HepG2 (cell line): ENCODE measurements around the gene NUDT6. TPM values are rescaled to one million over a fixed set of nuclear protein-coding genes. Genes with fewer than 3 reads are reported as not detected.

Experiments
- ATAC-seq: fragments of 200-7000 bp; cut with Tn5 transposase; 3 replicates; pipeline ENCODE4 v1.9.1; 2020; ENCODE audit warnings: mild to moderate bottlenecking, moderate library complexity
- BruUV-seq: library from RNA; stranded (reverse); fragments of 400-500 nt; replicated peaks from 2 replicates; lab custom pipeline; 2021; lab: Mats Ljungman, UMichigan
- CTCF ChIA-PET: fragments of 300-600 bp; formaldehyde crosslinking; extraction: SDS; loops from one replicate; lab custom pipeline; 2021; ENCODE audit warnings: low total read pairs, inconsistent platforms, low intra/inter-chr PET ratio; lab: Yijun Ruan, JAX
- POLR2A ChIA-PET: fragments of 350-600 bp; sonication (Branson Sonifier 250); formaldehyde crosslinking; loops from one replicate; lab custom pipeline; 2020; ENCODE audit warnings: antibody characterized with exemption, inconsistent platforms; lab: Yijun Ruan, JAX
- DNase-seq: peaks from one replicate; pipeline ENCODE4 v3.0.0-alpha.2; 2015; ENCODE audit warnings: low spot score
- FAIRE-seq: peaks from 3 replicates; lab custom pipeline; 2011; peaks lifted over from hg19 to GRCh38; lab: Jason Lieb, UNC
- H2AFZ ChIP-seq: one replicate; pipeline ENCODE4 v1.6.1; 2011; ENCODE audit warnings: low read length, inconsistent platforms
- H3K27ac ChIP-seq: fragments of 300-600 bp; 3 replicates; pipeline ENCODE4 v1.8.0; 2011; ENCODE audit warnings: mixed run types, mild to moderate bottlenecking, mixed read lengths, low read length, inconsistent platforms; ENCODE audit not compliant: insufficient read depth; ENCODE audit errors: extremely low read length
- H3K27me3 ChIP-seq, 2 experiments: fragments of 200-600 bp in 1 of 2; 2 replicates in 1 of 2; 3 replicates in 1 of 2; pipeline versions ENCODE4 v1.6.0 to v1.8.0; 2011; ENCODE audit warnings: low read length in 2 of 2, mild to moderate bottlenecking in 2 of 2, moderate library complexity in 2 of 2, inconsistent platforms in 1 of 2; ENCODE audit not compliant: insufficient read depth in 2 of 2, control insufficient read depth in 1 of 2
- H3K36me3 ChIP-seq, 2 experiments: fragments of 200-600 bp in 1 of 2; replicated peaks in 1 of 2; 2 replicates in 1 of 2; 3 replicates in 1 of 2; pipeline versions ENCODE4 v1.5.1 to v1.8.0; 2011; ENCODE audit warnings: low read length in 2 of 2, inconsistent platforms in 1 of 2; ENCODE audit not compliant: insufficient read depth in 2 of 2, control insufficient read depth in 1 of 2
- H3K4me1 ChIP-seq: 2 replicates; pipeline ENCODE4 v1.5.1; 2012; ENCODE audit warnings: low read length, inconsistent platforms; ENCODE audit not compliant: insufficient read depth
- H3K4me2 ChIP-seq: 2 replicates; pipeline ENCODE4 v1.6.0; 2011; ENCODE audit warnings: low read depth, low read length, inconsistent platforms
- H3K4me3 ChIP-seq, 3 experiments: fragments of 200-600 bp in 1 of 3; sonication (generic), shearing (Covaris generic) in 1 of 3; replicated peaks in 1 of 3; 2 replicates each; pipeline ENCODE4 v1.5.1; 2011 to 2016; ENCODE audit warnings: low read length in 3 of 3, inconsistent platforms in 2 of 3, low read depth in 2 of 3, mild to moderate bottlenecking in 2 of 3, control low read depth in 1 of 3, mixed read lengths in 1 of 3; ENCODE audit not compliant: insufficient read depth in 1 of 3
- H3K79me2 ChIP-seq: one replicate; pipeline ENCODE4 v1.6.1; 2011; ENCODE audit warnings: low read length, inconsistent platforms; ENCODE audit not compliant: insufficient read depth
- H3K9ac ChIP-seq: 2 replicates; pipeline ENCODE4 v1.6.0; 2011; ENCODE audit warnings: mild to moderate bottlenecking, low read depth, low read length, inconsistent platforms; ENCODE audit not compliant: insufficient read depth
- H3K9me3 ChIP-seq: 2 replicates; pipeline ENCODE4 v1.5.1; 2012; ENCODE audit warnings: mild to moderate bottlenecking, low read length
- H4K20me1 ChIP-seq: 2 replicates; pipeline ENCODE4 v1.6.0; 2011; ENCODE audit warnings: inconsistent platforms, mild to moderate bottlenecking, low read length, moderate library complexity; ENCODE audit not compliant: insufficient read depth
- BRF2 ChIP-seq: sonication (generic); formaldehyde crosslinking; IDR thresholded peaks from 2 replicates; pipeline ENCODE4 v1.8.1; 2022; ENCODE audit warnings: mild to moderate bottlenecking, missing genetic modification reagents
- CHCHD3 ChIP-seq: sonication (generic); formaldehyde crosslinking; IDR thresholded peaks from 2 replicates; pipeline ENCODE4 v1.8.0; 2022; ENCODE audit warnings: mild to moderate bottlenecking, missing genetic modification reagents, moderate library complexity
- DR1 ChIP-seq: sonication (generic); formaldehyde crosslinking; IDR thresholded peaks from 2 replicates; pipeline ENCODE4 v1.8.0; 2021; ENCODE audit warnings: mild to moderate bottlenecking, missing genetic modification reagents, inconsistent platforms
- DRAP1 ChIP-seq: IDR thresholded peaks from 2 replicates; pipeline ENCODE4 v1.6.1; 2016; ENCODE audit warnings: missing genetic modification reagents, missing compliant biosample characterization
- E2F2 ChIP-seq: sonication (generic); formaldehyde crosslinking; IDR thresholded peaks from 2 replicates; pipeline ENCODE4 v1.4.0; 2020; ENCODE audit warnings: missing genetic modification reagents, borderline replicate concordance
- NFE2L1 ChIP-seq: sonication (generic); formaldehyde crosslinking; IDR thresholded peaks from 2 replicates; pipeline ENCODE4 v1.4.0; 2020; ENCODE audit warnings: missing genetic modification reagents, mild to moderate bottlenecking, borderline replicate concordance
- POLR2AphosphoS2 ChIP-seq: IDR thresholded peaks from 2 replicates; pipeline ENCODE4 v1.6.1; 2011; ENCODE audit warnings: low read depth, low read length, improper control_type of control experiment
- PPARG ChIP-seq: conservative IDR thresholded peaks from 2 replicates; pipeline ENCODE4 v1.6.1; 2016; ENCODE audit warnings: missing biosample characterization, missing genetic modification reagents
- SRSF1 ChIP-seq: fragments of 200-400 bp; formaldehyde crosslinking; optimal IDR thresholded peaks from 2 replicates; pipeline ENCODE3; 2017; ENCODE audit warnings: mild to moderate bottlenecking, low read depth, low read length, moderate library complexity
- ZFP37 ChIP-seq: sonication (generic); formaldehyde crosslinking; IDR thresholded peaks from 2 replicates; pipeline ENCODE4 v1.4.0; 2020; ENCODE audit warnings: missing genetic modification reagents, borderline replicate concordance
- ZNF30 ChIP-seq: sonication (generic); formaldehyde crosslinking; IDR thresholded peaks from 2 replicates; pipeline ENCODE4 v1.5.0; 2020; ENCODE audit warnings: mild to moderate bottlenecking, missing genetic modification reagents
- ZNF619 ChIP-seq: sonication (generic); formaldehyde crosslinking; IDR thresholded peaks from 2 replicates; pipeline ENCODE4 v1.4.0; 2020; ENCODE audit warnings: mild to moderate bottlenecking, missing genetic modification reagents
- ZNF703 ChIP-seq: sonication (generic); formaldehyde crosslinking; IDR thresholded peaks from 2 replicates; pipeline ENCODE4 v1.5.1; 2020; ENCODE audit warnings: missing genetic modification reagents, mild to moderate bottlenecking, moderate library complexity, borderline replicate concordance
- ZNF746 ChIP-seq: sonication (generic); formaldehyde crosslinking; IDR thresholded peaks from 2 replicates; pipeline ENCODE4 v1.8.0; 2022; ENCODE audit warnings: mild to moderate bottlenecking, missing genetic modification reagents
- ZNF790 ChIP-seq: sonication (generic); formaldehyde crosslinking; IDR thresholded peaks from 2 replicates; pipeline ENCODE4 v1.8.0; 2022; ENCODE audit warnings: missing genetic modification reagents, mild to moderate bottlenecking, borderline replicate concordance
- in situ Hi-C: cut with HindIII; loops from 2 replicates; pipeline ENCODE4 v1.10.0; 2017; ENCODE audit warnings: low pct_unique_long_range_greater_than_20kb; ENCODE audit not compliant: extremely low pct_ligation_motif_present
- intact Hi-C: fragments of 100-400 bp; cut with micrococcal nuclease; formaldehyde crosslinking; loops from one replicate; pipeline ENCODE4 v1.10.0; 2022; ENCODE audit not compliant: unreplicated experiment
- polyA plus RNA-seq, 8 experiments: library from polyadenylated mRNA; depleted of rRNA in 3 of 8; stranded (reverse) in 7 of 8; unstranded in 1 of 8; fragments of >200 nt; fragmentation: Illumina TruSeq in 4 of 8; extraction: Trizol in 4 of 8; gene quantifications; 2 replicates each; pipeline versions ENCODE4 v1.2.1 to v1.2.3, GENCODE V29; 2011 to 2016; ENCODE audit warnings: low read depth in 4 of 8, missing spikeins in 1 of 8, mixed read lengths in 1 of 8; ENCODE audit not compliant: insufficient read depth in 1 of 8
- total RNA-seq, 5 experiments: library from RNA; depleted of rRNA; stranded (reverse); fragments of >200 nt; fragmentation: Illumina TruSeq; extraction: Trizol; gene quantifications; 2 replicates each; pipeline ENCODE4 v1.2.3, GENCODE V29; 2016; ENCODE audit warnings: low read depth in 1 of 5
- TF ChIP-seq, protein P1 (sequence below), 2 experiments: IDR thresholded peaks; 2 replicates each; pipeline ENCODE4 v1.6.1; 2011 to 2012; ENCODE audit warnings: low read length in 2 of 2, borderline replicate concordance in 1 of 2, low read depth in 1 of 2, mild to moderate bottlenecking in 1 of 2, moderate library complexity in 1 of 2

Gene NUDT6
- total and polyA plus RNA-seq, 2 of the 13 experiments (the other 11 are each of a cell fraction or from before 2014, with no cell fraction given) = 4.8 to 8.3 TPM

DNA sequence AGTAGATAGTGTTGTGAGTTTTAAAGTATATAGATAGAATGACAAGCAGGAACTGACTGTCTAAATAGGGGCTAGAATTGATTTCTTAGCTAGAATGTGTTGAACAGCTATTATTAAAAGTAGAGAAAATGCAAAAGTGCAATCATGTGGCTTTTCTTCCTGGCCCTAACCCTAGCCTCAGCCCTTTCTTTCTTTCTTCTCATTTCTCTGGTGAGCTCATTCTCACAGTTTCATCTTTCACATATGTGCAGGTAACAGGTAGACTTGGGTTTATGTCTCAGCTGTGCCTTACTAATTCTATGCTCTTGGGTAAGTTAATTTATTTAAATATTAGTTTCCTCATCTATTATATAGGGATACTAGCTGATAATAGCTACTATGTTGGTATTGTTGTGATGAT is 70.8 kb downstream of the NUDT6 start:
- Histone ChIP-seq H3K9me3 (no peaks in the 10 kb centered on the region), H2AFZ (no peak overlapping the region), H4K20me1 (no peaks in the 10 kb centered on the region), H3K4me3 (no peak overlapping the region), H3K4me1 (peaks cover 19% of the 10 kb centered on the region), H3K4me2 (no peak overlapping the region), H3K9ac (no peak overlapping the region), H3K36me3 (no peaks in the 10 kb centered on the region), H3K27me3 (no peaks in the 10 kb centered on the region; a peak in 1 of 5 replicates), H3K27ac (no peak overlapping the region), H3K79me2 (no peaks in the 10 kb centered on the region)
- FAIRE-seq = no peak
- intact Hi-C loops = no loop called here
- POLR2A ChIA-PET = no interaction called here
- in situ Hi-C loops = no loop called here
- no TSS peak for BruUV-seq
- no peak for TF ChIP-seq E2F2 (CRISPR knock-in tag)
- no peak for TF ChIP-seq DR1
- no peak for TF ChIP-seq ZNF619 (CRISPR knock-in tag)
- TF ChIP-seq NFE2L1 (CRISPR knock-in tag) = no peak
- TF ChIP-seq DRAP1 (CRISPR knock-in tag) = no peak
- TF ChIP-seq ZNF790 (CRISPR knock-in tag) = no peak
- no peak for TF ChIP-seq ZNF746 (CRISPR knock-in tag)
- no peak for TF ChIP-seq CHCHD3 (CRISPR knock-in tag)
- TF ChIP-seq, protein P1, sequence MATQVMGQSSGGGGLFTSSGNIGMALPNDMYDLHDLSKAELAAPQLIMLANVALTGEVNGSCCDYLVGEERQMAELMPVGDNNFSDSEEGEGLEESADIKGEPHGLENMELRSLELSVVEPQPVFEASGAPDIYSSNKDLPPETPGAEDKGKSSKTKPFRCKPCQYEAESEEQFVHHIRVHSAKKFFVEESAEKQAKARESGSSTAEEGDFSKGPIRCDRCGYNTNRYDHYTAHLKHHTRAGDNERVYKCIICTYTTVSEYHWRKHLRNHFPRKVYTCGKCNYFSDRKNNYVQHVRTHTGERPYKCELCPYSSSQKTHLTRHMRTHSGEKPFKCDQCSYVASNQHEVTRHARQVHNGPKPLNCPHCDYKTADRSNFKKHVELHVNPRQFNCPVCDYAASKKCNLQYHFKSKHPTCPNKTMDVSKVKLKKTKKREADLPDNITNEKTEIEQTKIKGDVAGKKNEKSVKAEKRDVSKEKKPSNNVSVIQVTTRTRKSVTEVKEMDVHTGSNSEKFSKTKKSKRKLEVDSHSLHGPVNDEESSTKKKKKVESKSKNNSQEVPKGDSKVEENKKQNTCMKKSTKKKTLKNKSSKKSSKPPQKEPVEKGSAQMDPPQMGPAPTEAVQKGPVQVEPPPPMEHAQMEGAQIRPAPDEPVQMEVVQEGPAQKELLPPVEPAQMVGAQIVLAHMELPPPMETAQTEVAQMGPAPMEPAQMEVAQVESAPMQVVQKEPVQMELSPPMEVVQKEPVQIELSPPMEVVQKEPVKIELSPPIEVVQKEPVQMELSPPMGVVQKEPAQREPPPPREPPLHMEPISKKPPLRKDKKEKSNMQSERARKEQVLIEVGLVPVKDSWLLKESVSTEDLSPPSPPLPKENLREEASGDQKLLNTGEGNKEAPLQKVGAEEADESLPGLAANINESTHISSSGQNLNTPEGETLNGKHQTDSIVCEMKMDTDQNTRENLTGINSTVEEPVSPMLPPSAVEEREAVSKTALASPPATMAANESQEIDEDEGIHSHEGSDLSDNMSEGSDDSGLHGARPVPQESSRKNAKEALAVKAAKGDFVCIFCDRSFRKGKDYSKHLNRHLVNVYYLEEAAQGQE (IDR thresholded peaks at IDR 0.05; ENCODE audit: borderline replicate concordance in 1 of 2, low read depth in 1 of 2, low read length in 2 of 2) = no peak
- no peak for TF ChIP-seq SRSF1
- no peak for TF ChIP-seq ZNF30
- TF ChIP-seq BRF2 (CRISPR knock-in tag) = no peak
- no peak for TF ChIP-seq ZFP37 (CRISPR knock-in tag)
- TF ChIP-seq PPARG (CRISPR knock-in tag) = no peak
- TF ChIP-seq ZNF703 (CRISPR knock-in tag) = no peak
- no peak for TF ChIP-seq POLR2AphosphoS2
- DNase-seq = no peak
- no peak for ATAC-seq
- CTCF ChIA-PET = no interaction called here
